PFSK-1 (cell line): ENCODE results near the gene VAMP4. TPM values are rescaled to one million over a fixed set of nuclear protein-coding genes. Genes with fewer than 3 reads are reported as not detected.

ENCODE experiments used
- FOXP2 ChIP-seq: optimal IDR thresholded peaks from 2 replicates; pipeline ENCODE3; 2011; ENCODE audit warnings: borderline replicate concordance, control low read depth, inconsistent platforms; ENCODE audit not compliant: insufficient read depth; ENCODE audit errors: extremely low read length, extremely low read depth
- POLR2AphosphoS5 ChIP-seq: IDR thresholded peaks from 2 replicates; pipeline ENCODE4 v1.6.1; 2012; ENCODE audit warnings: low read depth, mild to moderate bottlenecking, control low read depth, low read length, moderate library complexity
- SIN3A ChIP-seq: IDR thresholded peaks from 2 replicates; pipeline ENCODE4 v1.6.1; 2012; ENCODE audit warnings: mild to moderate bottlenecking, low read length, moderate library complexity, borderline replicate concordance; ENCODE audit not compliant: insufficient read depth
- TAF1 ChIP-seq: IDR thresholded peaks from 2 replicates; pipeline ENCODE4 v1.6.1; 2012; ENCODE audit warnings: low read length, control low read depth, borderline replicate concordance; ENCODE audit not compliant: insufficient read depth
- polyA plus RNA-seq: library from polyadenylated mRNA; unstranded; fragments of >200 nt; gene quantifications from one replicate; pipeline ENCODE4 v1.2.1, GENCODE V29; 2012; ENCODE audit warnings: low read depth, missing spikeins; ENCODE audit not compliant: insufficient read length
- TF ChIP-seq, protein P1 (sequence below), 2 experiments: IDR thresholded peaks; 2 replicates each; pipeline versions ENCODE4 v1.6.1 to v1.8.0; 2011 to 2012; ENCODE audit warnings: low read depth in 2 of 2, low read length in 2 of 2, control low read depth in 1 of 2, inconsistent platforms in 1 of 2, mild to moderate bottlenecking in 1 of 2, moderate library complexity in 1 of 2; ENCODE audit not compliant: insufficient read depth in 1 of 2

The VAMP4 gene, protein sequence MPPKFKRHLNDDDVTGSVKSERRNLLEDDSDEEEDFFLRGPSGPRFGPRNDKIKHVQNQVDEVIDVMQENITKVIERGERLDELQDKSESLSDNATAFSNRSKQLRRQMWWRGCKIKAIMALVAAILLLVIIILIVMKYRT
- 7.1 TPM for polyA plus RNA-seq

DNA sequence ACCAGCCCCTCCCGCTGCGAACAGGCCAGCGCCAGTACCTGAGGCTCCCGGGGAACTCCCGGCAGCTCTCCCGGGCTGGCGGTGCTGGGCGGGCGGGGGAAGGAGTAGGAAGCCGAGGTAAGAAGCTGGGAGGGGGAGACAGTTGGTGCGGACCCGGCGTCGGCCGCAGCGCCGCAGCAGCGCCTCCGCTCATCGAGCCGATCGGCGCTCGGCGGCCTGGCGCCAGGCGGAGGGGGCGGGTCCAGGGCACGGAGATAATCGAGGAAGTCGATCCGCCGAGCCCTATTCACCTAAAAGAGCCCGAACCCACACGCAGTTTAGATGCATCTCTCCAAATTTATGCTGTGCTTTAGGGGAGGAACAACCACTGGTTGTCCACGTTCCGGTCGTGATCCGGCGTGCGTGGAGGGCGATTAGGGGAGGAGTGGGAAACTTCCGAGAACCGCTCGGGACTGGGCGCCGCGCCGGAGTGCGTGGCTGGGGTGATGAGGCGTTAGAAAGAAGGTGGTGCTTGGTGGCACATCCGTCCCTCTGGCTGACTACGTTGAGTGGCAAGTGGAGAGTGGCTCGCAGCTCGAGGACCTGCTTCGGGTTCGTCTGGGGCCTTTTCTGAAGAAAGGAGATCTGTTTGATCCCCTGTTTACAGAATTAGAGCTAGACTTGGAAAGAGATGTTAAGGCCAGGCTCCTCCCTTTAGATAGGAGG is at the start of gene VAMP4:
Gene VAMP4, minus strand, starts transcription at position 194 of the 705 bp plus-strand sequence. CDS start 3,651 bp downstream, outside the sequence.
- peak; percentile 83 for TF ChIP-seq FOXP2
- TF ChIP-seq SIN3A = no peak
- TF ChIP-seq, protein P1, sequence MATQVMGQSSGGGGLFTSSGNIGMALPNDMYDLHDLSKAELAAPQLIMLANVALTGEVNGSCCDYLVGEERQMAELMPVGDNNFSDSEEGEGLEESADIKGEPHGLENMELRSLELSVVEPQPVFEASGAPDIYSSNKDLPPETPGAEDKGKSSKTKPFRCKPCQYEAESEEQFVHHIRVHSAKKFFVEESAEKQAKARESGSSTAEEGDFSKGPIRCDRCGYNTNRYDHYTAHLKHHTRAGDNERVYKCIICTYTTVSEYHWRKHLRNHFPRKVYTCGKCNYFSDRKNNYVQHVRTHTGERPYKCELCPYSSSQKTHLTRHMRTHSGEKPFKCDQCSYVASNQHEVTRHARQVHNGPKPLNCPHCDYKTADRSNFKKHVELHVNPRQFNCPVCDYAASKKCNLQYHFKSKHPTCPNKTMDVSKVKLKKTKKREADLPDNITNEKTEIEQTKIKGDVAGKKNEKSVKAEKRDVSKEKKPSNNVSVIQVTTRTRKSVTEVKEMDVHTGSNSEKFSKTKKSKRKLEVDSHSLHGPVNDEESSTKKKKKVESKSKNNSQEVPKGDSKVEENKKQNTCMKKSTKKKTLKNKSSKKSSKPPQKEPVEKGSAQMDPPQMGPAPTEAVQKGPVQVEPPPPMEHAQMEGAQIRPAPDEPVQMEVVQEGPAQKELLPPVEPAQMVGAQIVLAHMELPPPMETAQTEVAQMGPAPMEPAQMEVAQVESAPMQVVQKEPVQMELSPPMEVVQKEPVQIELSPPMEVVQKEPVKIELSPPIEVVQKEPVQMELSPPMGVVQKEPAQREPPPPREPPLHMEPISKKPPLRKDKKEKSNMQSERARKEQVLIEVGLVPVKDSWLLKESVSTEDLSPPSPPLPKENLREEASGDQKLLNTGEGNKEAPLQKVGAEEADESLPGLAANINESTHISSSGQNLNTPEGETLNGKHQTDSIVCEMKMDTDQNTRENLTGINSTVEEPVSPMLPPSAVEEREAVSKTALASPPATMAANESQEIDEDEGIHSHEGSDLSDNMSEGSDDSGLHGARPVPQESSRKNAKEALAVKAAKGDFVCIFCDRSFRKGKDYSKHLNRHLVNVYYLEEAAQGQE (IDR thresholded peaks at IDR 0.05; ENCODE audit: insufficient read depth in 1 of 2, low read depth in 2 of 2, low read length in 2 of 2) = 0 out of 4 replicates have a peak, but pooled peaks of 1 of the 2 experiments have one; percentile 53
- peak; percentile 90 for TF ChIP-seq POLR2AphosphoS5
- peak; percentile 83 for TF ChIP-seq TAF1

DNA sequence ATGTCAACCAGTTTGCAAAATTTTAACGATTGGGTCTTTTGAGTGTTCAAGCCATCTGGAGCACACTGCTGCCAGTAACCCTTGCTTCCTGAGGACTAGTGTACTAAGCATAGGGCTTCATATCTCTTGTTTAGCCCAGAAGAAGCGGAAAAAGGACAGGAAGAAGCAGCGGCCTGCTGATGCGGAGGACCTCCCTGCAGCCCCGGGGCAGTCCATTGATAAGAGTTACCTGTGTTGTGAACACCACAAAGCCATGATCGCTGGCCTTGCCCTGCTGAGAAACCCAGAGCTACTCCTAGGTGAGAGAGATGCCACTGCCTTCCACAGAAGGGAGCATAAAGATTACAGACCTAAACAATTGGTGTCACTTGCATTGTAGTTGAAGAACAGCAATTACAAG is 48.5 kb upstream of the VAMP4 start:
- TF ChIP-seq TAF1 (no peak), SIN3A (no peak), FOXP2 (no peak), POLR2AphosphoS5 (no peak)
- TF ChIP-seq, protein P1 (IDR thresholded peaks at IDR 0.05; ENCODE audit: insufficient read depth in 1 of 2, low read depth in 2 of 2, low read length in 2 of 2) = no peak

DNA sequence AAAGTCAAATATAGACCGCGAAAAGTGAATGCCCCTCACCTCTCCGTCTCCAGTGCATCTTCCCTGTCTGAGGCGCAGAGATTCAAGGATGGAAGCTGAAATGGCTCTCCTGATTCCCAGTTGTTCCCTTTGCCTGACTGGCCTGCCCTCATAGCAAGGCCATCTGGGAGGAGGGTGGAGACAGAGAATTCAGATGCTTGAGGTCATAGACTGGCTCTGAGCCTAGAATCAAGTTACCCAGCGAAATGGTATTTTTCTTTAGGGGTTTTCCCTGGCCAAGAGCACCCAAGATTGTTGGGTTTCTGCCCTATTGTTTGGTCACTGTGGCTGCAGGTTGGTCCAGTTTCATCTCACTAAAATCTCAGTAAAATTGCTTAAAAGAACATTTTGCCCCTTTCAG is 46.8 kb upstream of the VAMP4 start:
- TF ChIP-seq FOXP2 = no peak
- no peak for TF ChIP-seq SIN3A
- no peak for TF ChIP-seq TAF1
- TF ChIP-seq POLR2AphosphoS5 = no peak
- TF ChIP-seq, protein P1 (IDR thresholded peaks at IDR 0.05; ENCODE audit: insufficient read depth in 1 of 2, low read depth in 2 of 2, low read length in 2 of 2) = no peak

DNA sequence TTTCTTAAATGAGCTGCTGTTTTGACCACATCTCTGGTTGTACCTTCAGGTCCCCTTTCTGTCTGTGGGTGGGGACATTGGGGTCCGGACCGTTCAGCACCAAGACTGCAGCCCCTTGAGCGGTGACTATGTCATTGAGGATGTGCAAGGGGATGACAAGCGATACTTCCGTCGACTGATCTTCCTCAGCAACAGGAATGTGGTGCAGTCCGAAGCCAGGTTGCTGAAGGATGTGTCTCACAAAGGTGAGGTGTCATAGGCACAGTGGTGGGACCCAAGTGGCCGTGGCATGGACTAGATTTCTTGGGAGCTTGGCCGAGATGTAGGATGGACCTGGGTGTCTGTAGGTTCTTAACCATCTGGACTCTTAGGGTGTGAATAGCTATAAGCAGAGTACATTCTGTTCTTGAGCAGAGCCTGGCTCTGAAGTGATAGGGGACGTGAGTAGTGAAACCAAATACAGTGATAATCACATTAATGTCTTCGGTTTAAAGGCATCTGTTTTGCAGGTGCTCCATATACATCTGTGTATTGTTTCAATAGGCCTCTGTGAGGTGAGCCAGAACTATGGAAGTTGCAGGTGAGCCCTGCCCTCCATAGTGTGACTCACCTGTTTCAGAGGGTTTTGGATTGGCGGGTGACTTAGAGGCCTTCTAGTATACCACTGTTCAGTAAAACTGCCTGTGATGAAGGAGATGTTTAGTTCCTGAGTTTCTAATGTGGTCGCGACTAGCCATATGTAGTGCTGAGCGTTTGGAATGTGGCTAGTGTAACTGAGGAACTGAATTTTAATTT is 46.0 kb upstream of the VAMP4 start:
- TF ChIP-seq SIN3A = no peak
- TF ChIP-seq, protein P1 (IDR thresholded peaks at IDR 0.05; ENCODE audit: insufficient read depth in 1 of 2, low read depth in 2 of 2, low read length in 2 of 2) = no peak
- TF ChIP-seq POLR2AphosphoS5 = no peak
- TF ChIP-seq TAF1 = no peak
- no peak for TF ChIP-seq FOXP2
